Endometrial microvascular endothelial cells (primary cell): ENCODE data around the gene GID4. TPM values are rescaled to one million over a fixed set of nuclear protein-coding genes. Genes with fewer than 3 reads are reported as not detected.

Experiments used
- in situ Hi-C: cut with HindIII; loops from 2 replicates; pipeline ENCODE4 v1.10.0; 2017; ENCODE audit warnings: low sequenced_read_pairs, low pct_unique_long_range_greater_than_20kb; ENCODE audit errors: inconsistent ontology term
- total RNA-seq: library from RNA; depleted of rRNA; stranded (reverse); fragments of >200 nt; gene quantifications from one replicate; pipeline ENCODE4 v1.2.3, GENCODE V29; 2015; ENCODE audit errors: inconsistent ontology term

Gene GID4
- total RNA-seq, 1 donor from 2014 or later, result 9.5 TPM

DNA sequence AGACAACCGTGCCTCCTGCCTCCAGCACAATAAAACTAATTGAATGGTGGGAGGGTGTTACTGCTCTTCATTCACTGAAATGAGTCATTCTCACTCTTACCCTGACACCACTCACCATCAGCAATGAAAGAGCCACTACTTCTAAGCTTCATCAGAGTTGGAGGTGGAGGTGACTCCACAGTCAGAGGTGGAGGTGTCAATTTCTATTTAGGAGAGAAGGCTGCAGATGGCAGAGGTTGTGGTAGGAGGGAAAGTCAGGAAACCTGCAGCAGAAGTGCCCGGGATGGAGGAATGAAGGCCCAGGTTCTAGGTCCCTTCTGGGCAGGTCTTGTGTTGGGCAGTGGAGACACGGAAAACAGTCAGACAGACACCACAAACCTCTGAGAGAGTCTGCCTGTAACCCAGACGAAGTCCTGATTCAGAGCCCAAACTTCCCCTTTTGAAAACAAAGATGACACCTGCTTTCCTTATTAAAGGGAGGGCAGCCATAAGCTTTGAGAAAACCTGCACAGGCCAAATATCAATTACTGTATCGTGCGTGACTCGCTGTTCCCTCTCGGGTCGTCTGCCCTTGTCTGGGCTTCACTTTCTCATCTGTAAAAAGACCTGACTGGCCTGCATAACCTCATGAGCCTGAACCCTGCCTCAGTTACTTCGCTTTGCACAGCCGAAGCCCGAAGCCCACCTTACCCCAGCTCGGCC lies 908 bp upstream of the GID4 start:
- in situ Hi-C loops, result loop anchor here (25.0 kb wide), 1 partner anchor 151 kb away; no protein-coding TSS in a partner anchor

DNA sequence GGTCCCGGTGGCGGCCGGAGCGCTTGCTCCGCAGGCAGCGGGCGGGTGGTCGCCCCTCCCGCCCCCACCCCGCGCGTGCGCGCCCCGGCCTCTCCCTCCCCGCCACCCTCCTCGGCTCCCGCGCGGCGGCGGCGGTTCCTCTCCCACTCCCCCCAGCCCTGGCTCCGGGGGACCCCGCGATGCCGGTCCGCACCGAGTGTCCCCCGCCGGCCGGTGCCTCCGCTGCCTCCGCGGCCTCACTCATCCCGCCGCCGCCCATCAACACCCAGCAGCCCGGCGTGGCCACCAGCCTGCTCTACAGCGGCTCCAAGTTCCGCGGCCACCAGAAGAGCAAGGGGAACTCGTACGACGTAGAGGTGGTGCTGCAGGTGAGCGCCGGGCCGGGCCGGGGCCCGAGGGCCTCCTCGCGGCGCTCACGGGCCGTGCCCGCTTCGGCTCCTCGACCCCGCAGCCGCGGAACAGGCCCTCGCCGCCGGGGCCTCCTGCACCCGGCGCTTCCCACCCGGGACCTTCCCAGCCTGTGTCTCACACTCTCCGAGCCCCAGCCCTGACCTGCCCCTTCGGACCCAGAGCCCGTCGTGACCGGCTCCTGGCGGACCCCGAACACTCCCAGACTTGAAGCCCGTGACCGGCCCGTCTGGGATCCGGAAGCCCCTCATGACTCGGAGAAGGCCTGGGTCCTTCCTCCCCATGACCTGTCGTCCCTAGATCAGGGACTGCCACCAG lies 490 bp downstream of the GID4 start:
- in situ Hi-C loops, result loop anchor here (25.0 kb wide), 1 partner anchor 152 kb away; no protein-coding TSS in a partner anchor

DNA sequence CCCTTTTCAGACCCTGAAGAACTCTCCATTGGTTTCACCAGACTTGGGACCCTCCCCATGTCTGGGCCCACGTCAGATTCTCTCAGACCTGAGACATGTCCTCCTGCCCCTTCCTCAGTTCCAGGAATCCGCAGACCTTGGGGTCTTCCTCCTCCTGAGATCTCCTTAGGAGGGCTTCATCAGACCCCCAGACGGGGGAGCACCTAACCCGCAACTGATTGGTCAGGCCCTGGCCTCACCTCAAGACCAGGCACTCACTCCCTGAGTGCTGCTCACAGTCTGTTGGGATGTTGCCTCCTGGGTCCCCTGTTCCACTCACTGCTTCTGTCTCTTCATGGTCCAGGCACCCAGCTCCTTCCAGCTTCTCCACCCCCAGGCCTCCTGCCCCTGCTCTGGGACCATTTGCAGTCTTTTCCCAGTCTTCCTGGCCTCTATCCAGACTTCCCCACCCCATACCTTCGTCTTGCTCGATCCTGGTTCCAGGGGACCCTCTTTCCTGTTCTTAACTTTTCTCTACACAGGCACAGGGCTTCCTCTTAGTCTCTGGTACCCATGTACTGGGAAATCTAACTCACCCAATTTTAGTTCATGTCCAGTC lies 1.2 kb downstream of the GID4 start:
- in situ Hi-C loops, result loop anchor here (25.0 kb wide), 1 partner anchor 153 kb away; no protein-coding TSS in a partner anchor

DNA sequence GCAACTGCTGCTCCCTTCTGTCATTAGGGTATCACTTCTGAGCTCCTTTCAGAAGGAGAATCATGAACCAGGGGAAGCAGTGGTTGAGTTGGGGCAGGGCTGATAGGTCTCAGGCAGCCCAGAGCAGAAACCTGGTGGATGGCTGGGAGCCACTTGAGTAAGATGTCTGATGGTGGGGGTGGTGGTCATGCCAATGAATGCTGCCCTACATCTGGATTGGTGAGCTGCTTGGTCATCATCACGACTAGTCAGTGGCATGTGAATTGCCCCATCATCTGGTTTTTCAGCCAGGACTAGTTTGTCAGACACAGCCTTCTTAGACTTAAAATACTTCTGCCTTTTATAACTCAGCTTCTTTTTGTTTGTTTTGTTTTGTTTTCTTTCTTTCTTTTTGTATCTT lies 2.6 kb downstream of the GID4 start:
- in situ Hi-C loops, result loop anchor here (25.0 kb wide), 1 partner anchor 154 kb away; no protein-coding TSS in a partner anchor

DNA sequence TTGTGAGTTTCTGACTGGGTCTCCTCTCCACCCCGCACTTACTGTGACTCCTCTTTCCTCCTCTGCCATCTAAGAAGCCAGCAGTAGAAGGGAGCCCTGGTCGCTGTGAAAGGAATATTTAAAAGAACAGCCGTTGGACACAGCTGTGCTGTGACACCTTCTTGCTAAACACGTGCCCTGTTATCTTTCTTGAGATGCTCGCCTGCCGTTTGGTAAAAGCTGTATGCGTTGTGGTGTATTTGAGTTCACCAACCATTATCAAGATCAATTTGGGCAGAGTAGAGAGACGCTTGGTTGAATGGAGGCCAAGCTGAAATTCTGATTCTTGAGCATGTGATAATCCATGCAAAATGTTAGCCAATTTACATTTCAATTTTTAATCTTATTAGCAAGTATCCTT lies 3.8 kb downstream of the GID4 start:
- in situ Hi-C loops, result loop anchor here (25.0 kb wide), 1 partner anchor 156 kb away; no protein-coding TSS in a partner anchor

DNA sequence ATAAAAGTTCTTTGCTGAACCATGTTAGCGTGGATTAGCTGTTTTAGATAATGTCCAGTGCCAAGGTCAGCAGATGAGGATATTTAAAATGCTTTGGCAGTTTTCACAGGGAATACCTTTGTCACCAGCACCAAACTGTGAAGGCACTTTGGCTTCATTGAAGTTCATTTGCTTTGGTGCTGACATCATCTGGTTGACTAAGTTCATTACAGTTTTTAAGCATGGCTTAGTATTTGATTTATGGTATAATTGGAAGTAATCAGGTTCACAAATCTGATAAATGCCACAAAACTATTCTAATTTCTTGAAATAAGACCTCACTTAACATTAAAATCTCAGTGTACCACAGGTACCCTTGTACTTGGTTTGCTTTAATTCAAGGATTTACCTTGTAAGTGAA lies 4.3 kb downstream of the GID4 start:
- in situ Hi-C loops, result loop anchor here (25.0 kb wide), 1 partner anchor 156 kb away; no protein-coding TSS in a partner anchor

DNA sequence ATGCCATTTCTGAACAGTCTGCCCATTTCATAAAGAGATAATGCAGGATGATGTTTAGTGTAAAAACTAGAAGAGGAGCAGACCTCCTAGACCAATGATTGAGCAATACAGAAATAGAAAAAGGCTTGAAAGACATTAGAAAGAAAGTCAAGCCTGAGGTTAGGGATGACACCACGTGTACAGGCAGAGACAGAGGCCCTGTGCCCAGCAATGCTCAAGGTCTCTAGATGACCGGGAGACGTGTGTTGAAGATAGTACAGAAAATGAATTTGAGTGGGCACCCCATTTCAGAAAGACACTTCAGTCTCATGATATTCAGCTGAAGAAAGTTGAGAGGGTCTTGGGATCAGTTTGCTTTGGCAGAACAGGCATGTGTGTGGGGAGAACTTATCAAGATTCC lies 5.4 kb downstream of the GID4 start:
- in situ Hi-C loops, result loop anchor here (25.0 kb wide), 1 partner anchor 157 kb away; no protein-coding TSS in a partner anchor

DNA sequence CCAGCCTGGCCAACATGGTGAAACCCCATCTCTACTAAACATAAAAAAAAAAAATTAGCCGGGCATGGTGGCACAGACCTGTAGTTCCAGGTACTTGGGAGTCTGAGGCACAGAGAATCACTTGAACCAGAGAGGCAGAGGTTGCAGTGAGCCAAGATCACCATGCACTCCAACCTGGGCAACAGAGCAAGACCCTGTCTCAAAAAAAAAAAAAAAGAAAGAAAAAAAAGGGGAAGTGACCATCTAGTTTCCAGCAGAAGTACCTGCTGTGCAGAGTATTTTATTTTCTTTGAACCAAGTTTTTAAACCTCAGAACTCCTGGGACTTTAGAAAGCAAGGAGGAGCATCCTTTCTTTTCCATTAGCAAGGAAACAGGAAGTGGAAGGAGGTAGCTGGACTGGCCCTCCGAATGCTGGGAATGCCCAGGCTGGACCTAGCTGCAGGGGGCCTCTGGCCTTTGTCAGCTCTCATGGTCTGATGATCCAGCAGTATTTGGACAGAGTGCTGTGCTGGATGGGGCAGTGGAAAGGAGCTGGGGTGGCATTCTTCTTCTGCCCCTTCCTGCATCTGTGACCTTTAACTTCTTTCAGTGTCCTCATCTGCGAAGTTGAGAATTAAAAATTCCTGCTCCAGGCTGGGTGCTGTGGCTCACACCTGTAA lies 6.6 kb downstream of the GID4 start:
- in situ Hi-C loops, result loop anchor here (25.0 kb wide), 1 partner anchor 159 kb away; no protein-coding TSS in a partner anchor

DNA sequence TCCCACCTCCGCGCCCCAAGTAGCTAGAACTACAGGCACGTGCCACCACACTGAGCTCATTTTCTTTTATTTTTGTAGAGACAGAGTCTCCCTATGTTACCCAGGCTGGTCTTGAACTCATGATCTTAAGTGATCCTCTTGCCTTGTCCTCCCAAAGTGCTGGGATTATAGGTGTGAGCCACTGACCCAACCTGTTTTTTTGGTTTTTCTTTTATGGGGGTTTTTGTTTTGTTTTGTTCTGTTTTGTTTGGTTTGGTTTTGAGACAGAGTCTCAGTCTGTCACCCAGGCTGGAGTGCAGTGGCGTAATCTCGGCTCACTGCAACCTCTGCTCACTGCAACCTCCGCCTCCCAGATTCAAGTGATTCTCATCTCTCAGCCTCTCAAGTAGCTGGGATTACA lies 16.4 kb downstream of the GID4 start:
- in situ Hi-C loops, result no loop called here

DNA sequence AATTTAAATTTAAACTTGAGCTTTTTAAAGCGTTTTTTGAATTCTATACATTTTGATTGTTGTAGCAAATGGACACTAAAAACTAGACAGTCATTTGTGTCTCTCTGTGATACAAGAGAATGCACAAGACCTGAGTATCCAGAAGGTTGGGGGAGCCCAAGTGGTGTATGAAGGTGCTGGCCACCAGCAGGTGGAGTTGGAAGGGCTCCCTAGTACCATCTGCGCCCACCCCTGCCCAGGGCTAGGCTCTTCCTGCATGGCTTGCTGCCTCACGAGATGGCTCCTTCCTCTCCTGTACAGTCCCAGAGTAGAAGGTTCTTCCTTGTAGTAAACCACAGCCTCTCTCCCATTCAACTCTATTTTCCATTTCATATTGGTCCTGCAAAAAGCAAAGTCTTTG lies 17.0 kb downstream of the GID4 start:
- in situ Hi-C loops, result no loop called here

DNA sequence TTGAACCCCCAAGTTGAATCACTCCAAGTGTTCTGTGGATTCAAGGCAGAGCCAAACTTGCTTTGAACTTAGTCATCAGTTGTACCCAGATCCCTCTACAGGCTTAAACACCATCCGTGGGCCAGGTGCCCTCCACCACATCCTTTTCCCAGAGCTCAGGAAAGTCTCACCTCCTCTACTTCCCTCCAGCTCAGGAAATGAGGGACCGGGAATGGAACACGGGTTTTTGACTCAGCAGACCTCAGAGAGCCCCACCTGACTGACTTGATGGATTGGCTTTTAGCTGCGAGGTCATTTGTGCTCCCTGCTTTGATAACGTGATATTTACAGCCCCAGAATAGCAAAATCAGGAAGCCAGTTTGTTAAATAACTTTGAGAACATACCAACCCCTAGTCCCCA lies 20.1 kb downstream of the GID4 start:
- in situ Hi-C loops, result no loop called here

DNA sequence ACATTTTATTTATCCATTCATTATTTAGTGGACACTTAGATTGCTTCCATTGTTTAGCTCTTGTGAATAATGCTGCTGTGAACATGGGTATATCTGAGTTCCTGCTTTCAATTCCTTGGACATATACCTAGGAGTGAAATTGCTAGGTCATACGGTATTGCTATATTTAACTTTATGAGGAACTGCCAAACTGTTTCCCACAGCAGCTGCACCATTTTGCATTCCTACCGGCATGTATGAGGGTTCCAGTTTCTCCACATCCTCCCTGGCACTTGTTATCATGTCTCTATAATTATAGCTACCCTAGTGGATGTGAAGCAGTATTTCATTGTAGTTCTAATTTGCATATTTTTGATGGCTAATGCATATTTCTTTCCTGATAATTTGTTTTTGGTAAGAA lies 24.8 kb downstream of the GID4 start:
- in situ Hi-C loops, result no loop called here

DNA sequence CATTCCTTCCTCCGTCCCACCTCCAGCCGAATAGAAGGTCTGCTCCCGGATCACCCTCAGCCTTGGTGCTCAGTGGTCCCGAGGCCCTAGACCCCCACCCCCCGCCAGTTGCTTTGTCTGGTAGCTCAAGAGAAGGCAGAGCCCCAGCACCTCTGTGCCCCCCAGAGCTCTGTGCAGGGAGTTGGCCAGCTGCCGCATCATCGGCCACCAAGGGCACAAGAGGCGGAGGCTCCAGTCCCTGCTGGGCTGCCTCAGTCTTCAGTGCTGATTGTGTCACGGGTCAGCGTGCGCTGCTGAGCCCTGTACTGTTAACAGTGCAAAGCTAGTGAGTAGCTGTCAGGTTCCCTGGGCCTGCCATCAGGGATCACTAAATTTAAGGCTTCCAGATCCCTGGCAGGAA lies 26.3 kb downstream of the GID4 start:
- in situ Hi-C loops, result no loop called here

DNA sequence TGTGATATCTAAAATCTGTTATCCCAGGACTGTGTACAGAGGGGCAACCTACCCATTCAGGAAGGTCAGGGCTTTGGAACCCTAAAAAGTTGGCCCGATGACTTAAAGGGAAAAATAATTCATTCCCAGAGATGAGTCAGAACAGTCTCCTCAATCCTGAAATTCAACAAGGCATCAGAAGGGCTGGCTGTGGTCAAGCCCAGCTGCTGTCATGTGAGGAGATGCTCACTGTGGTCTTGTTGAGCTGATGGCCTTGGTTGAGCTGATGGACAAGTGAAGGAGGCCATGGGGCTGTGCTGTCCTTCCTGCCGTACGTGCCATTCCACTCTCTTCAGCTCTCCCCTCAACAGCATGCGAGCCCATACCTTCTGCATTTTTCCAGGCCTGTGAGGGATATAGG lies 27.7 kb downstream of the GID4 start:
- in situ Hi-C loops, result no loop called here

DNA sequence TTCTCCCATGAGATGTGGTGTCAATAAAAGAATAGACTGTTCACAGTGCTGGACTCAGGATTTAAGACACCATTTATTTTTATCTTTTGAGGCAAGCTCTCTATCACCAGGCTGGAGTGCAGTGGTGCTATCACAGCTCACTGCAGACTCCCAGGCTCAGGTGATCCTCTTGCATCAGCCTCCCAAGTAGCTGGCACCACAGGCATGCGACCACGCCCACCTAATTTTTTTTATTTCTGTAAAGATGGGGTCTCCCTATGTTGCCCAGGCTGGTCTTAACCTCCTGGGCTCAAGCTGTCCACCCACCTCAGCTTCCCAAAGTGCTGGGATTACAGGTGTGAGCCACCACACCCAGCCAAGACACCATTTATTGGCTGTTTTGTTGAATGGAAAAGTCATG lies 29.9 kb downstream of the GID4 start:
- in situ Hi-C loops, result no loop called here

DNA sequence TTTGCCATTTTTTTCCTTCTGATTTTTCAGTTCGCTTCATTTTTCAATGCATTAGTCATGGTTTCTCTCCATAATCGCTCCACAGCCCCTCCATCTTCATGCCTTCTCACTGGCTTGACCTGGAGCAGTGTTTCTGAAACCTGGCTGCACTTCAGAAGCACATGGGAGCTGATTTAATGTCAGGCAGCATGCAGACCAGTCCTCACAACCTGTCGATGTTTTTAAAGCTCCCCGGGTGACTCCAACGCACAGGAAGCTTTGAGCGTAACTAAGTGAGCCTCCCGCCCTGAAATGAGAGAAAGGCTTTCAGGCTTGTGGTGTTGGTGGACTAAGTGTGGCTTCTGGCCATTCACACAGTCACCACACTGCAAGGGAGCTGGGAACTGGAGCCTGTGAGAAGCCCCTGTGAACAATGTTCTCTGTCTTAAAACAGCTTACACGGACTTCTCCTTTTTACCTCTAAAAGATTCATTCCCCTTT lies 31.7 kb downstream of the GID4 start:
- in situ Hi-C loops, result no loop called here

DNA sequence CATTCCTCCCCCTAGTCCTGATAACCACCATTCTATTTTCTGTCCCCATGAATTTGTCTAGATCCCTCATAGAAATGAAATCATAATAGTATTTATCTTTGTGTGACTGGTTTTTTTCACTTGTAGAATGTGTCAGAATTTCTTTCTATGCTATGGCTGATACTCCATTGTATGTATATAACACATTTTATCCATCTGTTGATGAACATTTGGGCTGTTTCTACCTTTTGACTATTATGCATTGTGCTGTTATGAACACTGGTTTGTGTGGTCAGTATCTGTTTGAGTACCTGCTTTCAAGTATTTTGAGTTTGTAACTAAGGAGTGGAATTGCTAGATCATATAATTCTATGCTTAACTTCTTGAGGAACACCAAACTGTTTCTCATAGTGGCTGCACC lies 32.5 kb downstream of the GID4 start:
- in situ Hi-C loops, result no loop called here

DNA sequence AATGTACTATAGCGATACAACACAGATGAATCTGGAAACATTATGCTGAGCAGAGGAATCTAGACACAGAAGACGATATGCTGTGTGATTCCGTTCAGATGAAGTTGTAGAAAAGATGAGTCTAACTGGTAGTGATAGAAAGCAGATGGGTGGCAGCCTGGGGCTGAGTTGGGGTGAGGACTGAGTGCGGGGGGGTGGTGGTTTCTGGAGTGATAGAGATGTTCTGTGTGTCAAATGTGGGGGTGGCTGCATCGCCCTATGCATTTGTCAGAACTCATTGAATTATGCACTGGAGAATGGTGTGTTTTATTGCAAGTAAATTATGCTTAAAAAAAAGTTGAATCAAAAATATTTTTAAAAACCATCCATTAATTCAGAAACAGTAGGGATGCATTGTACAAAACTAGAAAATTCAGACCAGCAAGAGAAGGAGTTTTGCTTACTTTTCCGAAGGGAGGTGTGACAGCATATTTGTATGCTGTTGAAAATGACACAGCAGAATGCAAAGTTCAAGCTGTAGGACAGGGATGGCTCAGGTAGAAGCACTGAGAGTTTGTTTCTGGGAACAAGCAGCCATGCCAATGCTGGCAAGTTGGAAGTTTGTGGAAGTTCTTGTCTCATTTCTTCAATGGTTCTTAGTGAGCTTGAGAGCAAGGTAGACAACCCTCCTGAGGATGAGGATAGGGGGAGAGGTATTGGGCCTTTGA lies 35.5 kb downstream of the GID4 start:
- in situ Hi-C loops, result no loop called here

DNA sequence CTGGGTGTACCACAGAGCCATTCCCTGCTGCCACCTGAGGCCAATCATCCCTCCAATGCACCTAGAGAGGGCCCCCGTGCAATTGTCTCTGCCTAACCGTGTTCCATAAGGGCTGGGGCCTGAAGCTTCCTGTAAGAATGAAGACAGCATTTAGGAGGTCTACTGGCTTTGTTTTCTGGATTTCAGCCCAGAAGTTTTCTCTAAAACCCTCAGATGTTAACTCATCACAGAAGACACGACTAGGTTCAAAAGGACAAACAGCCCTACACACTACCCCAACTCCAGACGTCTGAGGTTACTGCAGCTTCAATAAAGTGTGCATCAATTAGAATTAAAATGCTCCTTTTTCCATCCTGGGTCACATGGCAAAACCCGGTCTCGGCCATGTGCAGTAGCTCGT lies 37.7 kb downstream of the GID4 start:
- in situ Hi-C loops, result no loop called here
